Measurements from ENCODE around the gene ADD1. TPM values are rescaled to one million over a fixed set of nuclear protein-coding genes. Genes with fewer than 3 reads are reported as not detected.
A peak's percentile ranks its signal among the peaks of the same experiment; 100 is the strongest.

Gene ADD1
- total and polyA plus RNA-seq, 7 experiments from 2014 or later: 152 to 300 (median 260) TPM

DNA sequence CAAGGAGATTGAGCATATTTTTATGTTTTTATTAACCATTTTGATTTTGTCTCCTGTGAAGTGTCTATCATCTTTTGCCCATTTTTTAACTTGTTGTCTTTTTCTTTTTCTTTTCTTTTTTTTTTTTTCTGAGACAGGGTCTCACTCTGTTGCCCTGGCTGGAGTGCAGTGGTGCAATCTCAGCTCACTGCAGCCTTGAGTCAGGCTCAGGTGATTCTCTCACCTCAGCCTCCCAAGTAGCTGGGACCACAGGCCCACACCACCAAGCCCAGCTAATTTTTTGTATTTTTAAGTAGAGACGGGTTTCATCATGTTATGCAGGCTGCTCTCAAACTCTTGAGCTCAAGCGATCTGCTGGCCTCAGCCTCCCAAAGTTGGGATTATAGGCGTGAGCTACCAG is 4.6 kb upstream of the ADD1 start:
- ChIA-PET POLR2A (interaction anchor here (0.8 to 7.6 kb wide), 10 partner anchors 8 to 96 kb away, joined by 3 to 100 read pairs (median 4); no protein-coding TSS in a partner anchor), CTCF (interaction anchor here (0.6 to 1.0 kb wide), 5 partner anchors 11 to 125 kb away, joined by 3 to 6 read pairs (median 4); partner anchors contain the start of gene GRK4)
- ATAC-seq: no peak
- no peak for DNase-seq
- Histone ChIP-seq H3K27me3 (ENCODE audit: control insufficient read depth in 2 of 2, insufficient read depth in 2 of 2, low read length in 2 of 2) (no peaks in the 10 kb centered on the region), H3K9me3 (ENCODE audit: control insufficient read depth in 2 of 3, low read length in 3 of 3) (no peaks in the 10 kb centered on the region), H3K4me3 (ENCODE audit: low read length) (peak overlapping the region; percentile 66), H3K4me1 (ENCODE audit: control insufficient read depth in 2 of 2, insufficient read depth in 2 of 2, low read length in 2 of 2) (peaks cover 56 to 60% of the 10 kb centered on the region in 2 donors), H3K36me3 (ENCODE audit: control insufficient read depth in 2 of 3, insufficient read depth in 3 of 3, low read length in 3 of 3) (peaks cover 0 to 5% (median 0%) of the 10 kb centered on the region in 3 experiments), H3K27ac (ENCODE audit: low read depth, low read length) (peak overlapping the region; percentile 82)
- intact Hi-C loops (cut with micrococcal nuclease): no loop called here
- Mint-ChIP-seq H3K9me3 (peaks cover 0 to 5% (median 3%) of the 10 kb centered on the region in 11 donors), H3K4me3 (peak overlapping the region; percentile 82 to 96 (median 88)), H3K4me1 (peaks cover 47 to 80% (median 54%) of the 10 kb centered on the region in 7 donors), H3K36me3 (peaks cover 0 to 21% (median 9%) of the 10 kb centered on the region in 5 donors), H3K27ac (peak overlapping the region; percentile 91 to 98 (median 94)), H3K27me3 (no peaks in the 10 kb centered on the region)

DNA sequence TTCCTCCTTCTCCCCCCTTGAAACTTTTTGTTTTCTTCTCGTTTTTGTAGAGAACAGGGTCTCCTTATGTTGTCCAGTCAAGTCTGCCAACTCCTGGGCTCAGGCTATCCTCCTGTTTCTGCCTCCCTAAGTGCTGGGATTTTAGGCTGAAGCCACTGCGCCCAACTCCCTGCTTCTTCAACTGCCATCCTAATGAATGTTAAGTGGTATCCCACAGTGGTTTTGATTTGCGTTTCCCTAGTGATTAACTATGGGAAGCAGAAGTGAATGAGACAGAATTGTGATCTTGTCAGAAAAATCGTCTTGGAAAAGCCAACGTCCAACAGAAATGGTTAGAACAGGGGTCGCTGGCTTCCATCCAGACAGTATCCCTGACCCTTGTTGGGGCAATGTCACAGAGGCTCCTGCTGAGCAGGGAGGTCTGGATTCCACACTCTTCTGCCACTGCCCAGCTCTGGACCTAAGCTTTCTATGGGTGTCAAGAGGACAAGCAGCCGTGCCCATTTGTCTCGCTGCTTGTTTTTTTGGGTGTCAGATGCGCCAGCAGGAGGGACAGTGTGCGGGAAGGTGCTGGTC is 869 bp upstream of the ADD1 start:
- peaks cover 43 to 75% (median 65%) of the 10 kb centered on the region in 7 donors for H3K4me1 Mint-ChIP-seq
- H3K9me3 ChIP-seq (ENCODE audit: control insufficient read depth in 2 of 3, low read length in 3 of 3): no peaks in the 10 kb centered on the region
- intact Hi-C loops (cut with micrococcal nuclease): loop anchor here (1.0 to 10.0 kb wide), 9 partner anchors 30 to 305 kb away; partner anchors contain the start of genes TNIP2 (in 2 of the 2), FAM193A (in 1 of the 2), GRK4 (in 1 of the 2) and HTT (in 1 of the 2)
- peaks cover 0 to 3% (median 0%) of the 10 kb centered on the region in 3 experiments for H3K36me3 ChIP-seq (ENCODE audit: control insufficient read depth in 2 of 3, insufficient read depth in 3 of 3, low read length in 3 of 3)
- no peaks in the 10 kb centered on the region for H3K27me3 Mint-ChIP-seq
- DNase-seq: no peak
- ChIA-PET CTCF (no interaction called here), POLR2A (interaction anchor here (0.5 to 2.6 kb wide), 10 partner anchors 9 to 79 kb away, joined by 3 to 7 read pairs (median 3); no protein-coding TSS in a partner anchor)
- H3K9me3 Mint-ChIP-seq: peaks cover 0 to 9% (median 3%) of the 10 kb centered on the region in 11 donors
- peaks cover 0 to 22% (median 14%) of the 10 kb centered on the region in 5 donors for H3K36me3 Mint-ChIP-seq
- peaks cover 38 to 40% of the 10 kb centered on the region in 2 donors for H3K4me1 ChIP-seq (ENCODE audit: control insufficient read depth in 2 of 2, insufficient read depth in 2 of 2, low read length in 2 of 2)
- peak overlapping the region; percentile 73 to 100 (median 82) for H3K4me3 Mint-ChIP-seq
- ATAC-seq: no peak
- peak overlapping the region; percentile 52 to 95 (median 87) for H3K27ac Mint-ChIP-seq
- peak overlapping the region; percentile 95 for H3K27ac ChIP-seq (ENCODE audit: low read depth, low read length)
- no peaks in the 10 kb centered on the region for H3K27me3 ChIP-seq (ENCODE audit: control insufficient read depth in 2 of 2, insufficient read depth in 2 of 2, low read length in 2 of 2)
- H3K4me3 ChIP-seq (ENCODE audit: low read length): peak overlapping the region; percentile 75

DNA sequence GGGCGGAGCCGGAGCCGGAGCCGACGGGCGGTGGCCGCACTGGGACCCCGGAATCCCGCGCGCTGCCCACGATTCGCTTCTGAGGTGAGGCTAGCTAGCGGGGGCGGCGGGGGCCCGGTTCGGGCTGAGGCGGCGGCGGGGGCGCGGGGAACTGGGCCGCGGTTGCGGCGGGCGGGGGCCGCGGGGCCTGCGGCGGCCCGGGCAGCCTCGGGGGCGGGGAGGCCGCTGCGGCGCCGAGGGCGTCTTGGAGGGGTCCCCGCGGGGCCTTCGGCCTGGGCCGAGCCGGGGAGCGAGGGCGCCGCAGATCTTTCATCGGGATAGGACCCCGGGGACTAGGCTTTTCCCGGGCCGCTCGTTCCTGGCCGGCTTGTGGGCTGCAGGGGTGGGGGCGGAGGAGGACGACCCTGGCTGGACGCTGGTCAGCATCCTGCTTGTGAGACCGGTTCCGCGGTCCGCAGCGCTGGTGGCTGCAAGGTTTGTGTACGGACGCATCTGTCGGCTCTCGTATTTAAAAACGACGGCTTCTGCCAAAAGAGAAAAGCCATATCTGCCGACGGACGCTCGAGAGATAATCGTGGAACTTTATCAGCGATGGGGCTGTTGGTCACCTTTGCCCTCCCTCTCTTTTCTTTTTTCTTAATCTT is 419 bp downstream of the ADD1 start:
- POLR2A ChIA-PET: interaction anchor here (1.0 to 2.6 kb wide), 7 partner anchors 11 to 77 kb away, joined by 3 to 7 read pairs (median 4); no protein-coding TSS in a partner anchor
- H3K27me3 ChIP-seq (ENCODE audit: control insufficient read depth in 2 of 2, insufficient read depth in 2 of 2, low read length in 2 of 2): no peaks in the 10 kb centered on the region
- Mint-ChIP-seq H3K27me3 (no peaks in the 10 kb centered on the region), H3K36me3 (peaks cover 0 to 15% (median 14%) of the 10 kb centered on the region in 5 donors), H3K4me3 (peak overlapping the region; percentile 87 to 100 (median 92)), H3K4me1 (peaks cover 37 to 75% (median 58%) of the 10 kb centered on the region in 7 donors), H3K27ac (peak overlapping the region; percentile 84 to 97 (median 93)), H3K9me3 (peaks cover 0 to 9% (median 3%) of the 10 kb centered on the region in 11 donors)
- H3K4me1 ChIP-seq (ENCODE audit: control insufficient read depth in 2 of 2, insufficient read depth in 2 of 2, low read length in 2 of 2): peaks cover 29 to 39% of the 10 kb centered on the region in 2 donors
- no peak for DNase-seq
- H3K9me3 ChIP-seq (ENCODE audit: control insufficient read depth in 2 of 3, low read length in 3 of 3): no peaks in the 10 kb centered on the region
- peak; percentile 36 for ATAC-seq
- intact Hi-C loops (cut with micrococcal nuclease): loop anchor here (1.0 to 10.0 kb wide), 10 partner anchors 9 to 307 kb away; partner anchors contain the start of genes TNIP2 (in 2 of the 2), FAM193A (in 1 of the 2), GRK4 (in 1 of the 2) and HTT (in 1 of the 2)
- H3K27ac ChIP-seq (ENCODE audit: low read depth, low read length): peak overlapping the region; percentile 95
- CTCF ChIA-PET: no interaction called here
- H3K36me3 ChIP-seq (ENCODE audit: control insufficient read depth in 2 of 3, insufficient read depth in 3 of 3, low read length in 3 of 3): peaks cover 0 to 3% (median 0%) of the 10 kb centered on the region in 3 experiments
- peak overlapping the region; percentile 80 for H3K4me3 ChIP-seq (ENCODE audit: low read length)

DNA sequence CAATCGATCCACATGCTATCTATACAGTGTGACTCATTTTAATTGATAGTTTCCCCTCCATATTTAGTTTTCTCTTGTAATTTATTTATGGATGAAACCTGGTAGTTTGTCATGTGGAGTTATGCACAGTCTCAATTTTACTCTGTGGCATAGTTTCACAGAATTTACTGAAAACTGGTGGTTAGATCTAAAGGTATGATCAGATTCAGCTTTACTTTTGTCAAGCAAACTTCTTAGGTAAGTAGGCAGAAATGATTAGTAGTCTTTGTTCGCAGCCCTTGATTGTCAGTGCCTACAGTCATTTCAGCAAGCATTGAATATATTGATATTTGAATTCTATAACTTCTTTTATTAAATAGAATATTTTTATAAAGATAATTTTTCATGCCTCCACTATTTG is 2.5 kb downstream of the ADD1 start:
- intact Hi-C loops (cut with micrococcal nuclease): loop anchor here in 1 of 2 donors (10.0 kb wide), 1 partner anchor 229 kb away; the partner anchor contains the start of genes HTT and HTT-AS
- Histone ChIP-seq H3K36me3 (ENCODE audit: control insufficient read depth in 2 of 3, insufficient read depth in 3 of 3, low read length in 3 of 3) (peaks cover 0 to 3% (median 0%) of the 10 kb centered on the region in 3 experiments), H3K9me3 (ENCODE audit: control insufficient read depth in 2 of 3, low read length in 3 of 3) (no peaks in the 10 kb centered on the region), H3K4me3 (ENCODE audit: low read length) (no peak overlapping the region), H3K27ac (ENCODE audit: low read depth, low read length) (no peak overlapping the region), H3K27me3 (ENCODE audit: control insufficient read depth in 2 of 2, insufficient read depth in 2 of 2, low read length in 2 of 2) (no peaks in the 10 kb centered on the region), H3K4me1 (ENCODE audit: control insufficient read depth in 2 of 2, insufficient read depth in 2 of 2, low read length in 2 of 2) (peaks cover 28 to 39% of the 10 kb centered on the region in 2 donors)
- Mint-ChIP-seq H3K27ac (peak overlapping the region in 8 of 9 donors; percentile 3 to 97 (median 94)), H3K4me1 (peaks cover 47 to 78% (median 62%) of the 10 kb centered on the region in 7 donors), H3K4me3 (peak overlapping the region; percentile 30 to 100 (median 90)), H3K9me3 (peaks cover 0 to 5% (median 0%) of the 10 kb centered on the region in 11 donors), H3K27me3 (no peaks in the 10 kb centered on the region), H3K36me3 (peaks cover 0 to 7% (median 4%) of the 10 kb centered on the region in 5 donors)
- CTCF ChIA-PET: no interaction called here
- POLR2A ChIA-PET: no interaction called here
- DNase-seq: no peak
- ATAC-seq: no peak

DNA sequence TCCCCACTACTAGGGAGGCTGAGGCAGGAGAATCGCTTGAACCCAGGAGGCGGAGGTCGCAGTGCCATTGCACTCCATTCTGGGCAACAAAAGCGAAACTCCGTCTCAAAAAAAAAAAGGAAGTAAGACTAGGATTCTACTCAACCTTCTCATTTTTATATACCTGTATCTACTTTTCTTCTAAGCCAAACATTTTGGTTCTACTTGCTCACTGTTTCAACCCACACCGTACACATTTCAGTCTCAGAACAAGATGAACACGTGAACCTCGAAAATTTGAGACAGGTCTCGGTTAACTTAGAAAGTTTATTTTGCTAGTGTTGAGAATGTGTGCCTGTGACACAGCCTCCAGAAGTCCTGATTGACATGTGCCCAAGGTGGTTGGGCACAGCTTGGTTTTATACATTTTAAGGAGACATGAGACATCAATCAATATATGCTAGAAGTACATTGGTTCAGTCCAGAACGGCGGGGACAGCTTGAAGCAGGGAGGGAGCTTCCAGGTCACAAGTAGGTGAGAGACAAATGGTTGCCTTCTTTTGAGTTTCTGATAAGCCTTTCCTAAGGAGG is 3.7 kb downstream of the ADD1 start:
- Histone ChIP-seq H3K4me3 (ENCODE audit: low read length) (no peak overlapping the region), H3K9me3 (ENCODE audit: control insufficient read depth in 2 of 3, low read length in 3 of 3) (no peaks in the 10 kb centered on the region), H3K36me3 (ENCODE audit: control insufficient read depth in 2 of 3, insufficient read depth in 3 of 3, low read length in 3 of 3) (peaks cover 0 to 3% (median 0%) of the 10 kb centered on the region in 3 experiments), H3K27me3 (ENCODE audit: control insufficient read depth in 2 of 2, insufficient read depth in 2 of 2, low read length in 2 of 2) (no peaks in the 10 kb centered on the region), H3K27ac (ENCODE audit: low read depth, low read length) (no peak overlapping the region), H3K4me1 (ENCODE audit: control insufficient read depth in 2 of 2, insufficient read depth in 2 of 2, low read length in 2 of 2) (peaks cover 38 to 47% of the 10 kb centered on the region in 2 donors)
- ChIA-PET POLR2A (interaction anchor here (0.7 to 1.7 kb wide), 2 partner anchors 9 to 25 kb away, joined by 3 to 5 read pairs; no protein-coding TSS in a partner anchor), CTCF (no interaction called here)
- H3K27ac Mint-ChIP-seq: peak overlapping the region; percentile 26 to 80 (median 48)
- intact Hi-C loops (cut with micrococcal nuclease): loop anchor here in 1 of 2 donors (10.0 kb wide), 1 partner anchor 227 kb away; the partner anchor contains the start of genes HTT and HTT-AS
- no peaks in the 10 kb centered on the region for H3K27me3 Mint-ChIP-seq
- ATAC-seq: no peak
- peak overlapping the region in 7 of 10 donors; percentile 2 to 66 (median 31) for H3K4me3 Mint-ChIP-seq
- peaks cover 0 to 5% (median 0%) of the 10 kb centered on the region in 5 donors for H3K36me3 Mint-ChIP-seq
- DNase-seq: no peak
- H3K4me1 Mint-ChIP-seq: peaks cover 57 to 84% (median 68%) of the 10 kb centered on the region in 7 donors
- H3K9me3 Mint-ChIP-seq: peaks cover 0 to 5% (median 0%) of the 10 kb centered on the region in 11 donors
